ENCODE results near the gene ZNF385B. TPM values are rescaled to one million over a fixed set of nuclear protein-coding genes. Genes with fewer than 3 reads are reported as not detected.

ZNF385B gene
- total RNA-seq, 1 donor from 2014 or later = not detected

- Mint-ChIP-seq H3K4me1 (ENCODE audit: low read depth, unreplicated experiment) (no peaks in the 10 kb centered on the region), H3K9me3 (ENCODE audit: unreplicated experiment) (no peaks in the 10 kb centered on the region), H3K27me3 (ENCODE audit: unreplicated experiment) (no peaks in the 10 kb centered on the region), H3K27ac (ENCODE audit: unreplicated experiment) (no peak overlapping the region), H3K36me3 (ENCODE audit: unreplicated experiment) (no peaks in the 10 kb centered on the region), H3K4me3 (ENCODE audit: unreplicated experiment) (no peak overlapping the region)
- TF ChIP-seq, protein P1, sequence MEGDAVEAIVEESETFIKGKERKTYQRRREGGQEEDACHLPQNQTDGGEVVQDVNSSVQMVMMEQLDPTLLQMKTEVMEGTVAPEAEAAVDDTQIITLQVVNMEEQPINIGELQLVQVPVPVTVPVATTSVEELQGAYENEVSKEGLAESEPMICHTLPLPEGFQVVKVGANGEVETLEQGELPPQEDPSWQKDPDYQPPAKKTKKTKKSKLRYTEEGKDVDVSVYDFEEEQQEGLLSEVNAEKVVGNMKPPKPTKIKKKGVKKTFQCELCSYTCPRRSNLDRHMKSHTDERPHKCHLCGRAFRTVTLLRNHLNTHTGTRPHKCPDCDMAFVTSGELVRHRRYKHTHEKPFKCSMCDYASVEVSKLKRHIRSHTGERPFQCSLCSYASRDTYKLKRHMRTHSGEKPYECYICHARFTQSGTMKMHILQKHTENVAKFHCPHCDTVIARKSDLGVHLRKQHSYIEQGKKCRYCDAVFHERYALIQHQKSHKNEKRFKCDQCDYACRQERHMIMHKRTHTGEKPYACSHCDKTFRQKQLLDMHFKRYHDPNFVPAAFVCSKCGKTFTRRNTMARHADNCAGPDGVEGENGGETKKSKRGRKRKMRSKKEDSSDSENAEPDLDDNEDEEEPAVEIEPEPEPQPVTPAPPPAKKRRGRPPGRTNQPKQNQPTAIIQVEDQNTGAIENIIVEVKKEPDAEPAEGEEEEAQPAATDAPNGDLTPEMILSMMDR (IDR thresholded peaks at IDR 0.05; ENCODE audit: partially characterized antibody, unreplicated experiment) = no peak
- DNase-seq = no peak
These were observed 199.4 kb downstream of the ZNF385B start for GRCh38 chr2:179661986-179662385.

GRCh38 chr2:179657068-179657595 is 204.3 kb downstream of the ZNF385B start:
- TF ChIP-seq, protein P1 (IDR thresholded peaks at IDR 0.05; ENCODE audit: partially characterized antibody, unreplicated experiment) = no peak
- Mint-ChIP-seq H3K27me3 (ENCODE audit: unreplicated experiment) (no peaks in the 10 kb centered on the region), H3K36me3 (ENCODE audit: unreplicated experiment) (no peaks in the 10 kb centered on the region), H3K9me3 (ENCODE audit: unreplicated experiment) (no peaks in the 10 kb centered on the region), H3K27ac (ENCODE audit: unreplicated experiment) (no peak overlapping the region), H3K4me3 (ENCODE audit: unreplicated experiment) (no peak overlapping the region), H3K4me1 (ENCODE audit: low read depth, unreplicated experiment) (no peaks in the 10 kb centered on the region)
- DNase-seq = no peak

GRCh38 chr2:179655627-179656026 is 205.8 kb downstream of the ZNF385B start:
- Mint-ChIP-seq H3K27ac (ENCODE audit: unreplicated experiment) (no peak overlapping the region), H3K36me3 (ENCODE audit: unreplicated experiment) (no peaks in the 10 kb centered on the region), H3K9me3 (ENCODE audit: unreplicated experiment) (no peaks in the 10 kb centered on the region), H3K27me3 (ENCODE audit: unreplicated experiment) (no peaks in the 10 kb centered on the region), H3K4me1 (ENCODE audit: low read depth, unreplicated experiment) (no peaks in the 10 kb centered on the region), H3K4me3 (ENCODE audit: unreplicated experiment) (no peak overlapping the region)
- TF ChIP-seq, protein P1 (IDR thresholded peaks at IDR 0.05; ENCODE audit: partially characterized antibody, unreplicated experiment) = no peak
- DNase-seq = no peak

DNA sequence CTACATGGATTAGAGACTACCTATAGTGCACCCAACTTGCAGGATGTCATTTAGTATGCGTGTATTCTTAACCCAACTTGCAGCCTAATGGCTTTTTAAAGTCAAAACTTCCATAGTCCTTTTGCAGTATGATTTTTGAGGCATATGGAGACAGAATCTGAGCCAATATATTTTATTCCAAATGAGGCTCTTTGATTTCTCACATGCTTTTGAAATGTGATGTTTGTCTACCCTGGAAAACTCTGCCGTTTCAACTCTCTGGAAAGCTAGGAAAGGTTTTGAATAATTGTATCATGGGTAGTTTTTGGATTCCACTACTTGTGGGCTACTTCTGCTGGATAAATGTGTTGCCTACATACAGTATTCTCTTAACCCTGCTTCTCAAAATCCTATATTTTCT is 206.6 kb downstream of the ZNF385B start:
- H3K4me1 Mint-ChIP-seq (ENCODE audit: low read depth, unreplicated experiment) = no peaks in the 10 kb centered on the region
- no peak overlapping the region for H3K4me3 Mint-ChIP-seq (ENCODE audit: unreplicated experiment)

GRCh38 chr2:179652296-179652695 is 209.1 kb downstream of the ZNF385B start:
- Mint-ChIP-seq H3K36me3 (ENCODE audit: unreplicated experiment) (no peaks in the 10 kb centered on the region), H3K4me1 (ENCODE audit: low read depth, unreplicated experiment) (no peaks in the 10 kb centered on the region), H3K27me3 (ENCODE audit: unreplicated experiment) (no peaks in the 10 kb centered on the region), H3K27ac (ENCODE audit: unreplicated experiment) (no peak overlapping the region), H3K4me3 (ENCODE audit: unreplicated experiment) (no peak overlapping the region), H3K9me3 (ENCODE audit: unreplicated experiment) (no peaks in the 10 kb centered on the region)
- DNase-seq = no peak
- TF ChIP-seq, protein P1 (IDR thresholded peaks at IDR 0.05; ENCODE audit: partially characterized antibody, unreplicated experiment) = no peak

More for the DNA sequence above, 206.6 kb downstream of the ZNF385B start:
- Mint-ChIP-seq H3K27me3 (ENCODE audit: unreplicated experiment) (no peaks in the 10 kb centered on the region), H3K9me3 (ENCODE audit: unreplicated experiment) (no peaks in the 10 kb centered on the region), H3K36me3 (ENCODE audit: unreplicated experiment) (no peaks in the 10 kb centered on the region), H3K27ac (ENCODE audit: unreplicated experiment) (no peak overlapping the region)
- DNase-seq = no peak
- TF ChIP-seq, protein P1 (IDR thresholded peaks at IDR 0.05; ENCODE audit: partially characterized antibody, unreplicated experiment) = no peak
